IPS DF 6.9 (cell line): ENCODE results near the gene AQP1.

ENCODE experiments used
- DNase-seq: peaks from one replicate; pipeline ENCODE4 v3.0.0-alpha.2; 2013; ENCODE audit warnings: low read depth, low spot score
- H3K27ac ChIP-seq: one replicate; pipeline ENCODE4 v1.5.1; 2013; ENCODE audit warnings: low read length, control low read depth
- H3K27me3 ChIP-seq: 2 replicates; pipeline ENCODE4 v1.6.1; 2013; ENCODE audit warnings: mild to moderate bottlenecking, low read length; ENCODE audit not compliant: control insufficient read depth, insufficient read depth
- H3K36me3 ChIP-seq: 2 replicates; pipeline ENCODE4 v1.6.1; 2013; ENCODE audit warnings: low read length; ENCODE audit not compliant: control insufficient read depth, insufficient read depth
- H3K4me1 ChIP-seq: 2 replicates; pipeline ENCODE4 v1.6.1; 2013; ENCODE audit warnings: low read length; ENCODE audit not compliant: control insufficient read depth, insufficient read depth
- H3K4me3 ChIP-seq: 2 replicates; pipeline ENCODE4 v1.5.1; 2013; ENCODE audit warnings: mild to moderate bottlenecking, low read length
- H3K9me3 ChIP-seq: 2 replicates; pipeline ENCODE4 v1.6.1; 2013; ENCODE audit warnings: low read length, inconsistent platforms; ENCODE audit not compliant: control insufficient read depth, insufficient read depth
- WGBS: extraction: QIAGEN DNeasy Blood & Tissue Kit; methylation state at CpG from one replicate; pipeline ENCODE4 v1.1.7; 2013; ENCODE audit warnings: mixed read lengths, missing lambda C conversion rate; ENCODE audit not compliant: insufficient read length, insufficient coverage; 5-methylcytosine and 5-hydroxymethylcytosine counted together

AQP1 gene

GRCh38 chr7:30926313-30926712 lies 14.7 kb downstream of the AQP1 start:
- Histone ChIP-seq H3K9me3 (no peaks in the 10 kb centered on the region), H3K36me3 (no peaks in the 10 kb centered on the region), H3K4me1 (no peaks in the 10 kb centered on the region), H3K27ac (no peak overlapping the region), H3K27me3 (no peaks in the 10 kb centered on the region), H3K4me3 (no peak overlapping the region)
- WGBS: 100% methylated on average over 1 of the region's 5 CpGs
- no peak for DNase-seq

GRCh38 chr7:30927040-30927439 lies 15.4 kb downstream of the AQP1 start:
- Histone ChIP-seq H3K27ac (no peak overlapping the region), H3K4me3 (no peak overlapping the region), H3K27me3 (no peaks in the 10 kb centered on the region), H3K9me3 (no peaks in the 10 kb centered on the region), H3K4me1 (no peaks in the 10 kb centered on the region), H3K36me3 (no peaks in the 10 kb centered on the region)
- no peak for DNase-seq
- no CpG with 5 or more reads among the region's 3 CpGs for WGBS

- no peak for DNase-seq
- H3K36me3 ChIP-seq: no peaks in the 10 kb centered on the region
Observed at GRCh38 chr7:30927559-30927958, 15.9 kb downstream of the AQP1 start.

GRCh38 chr7:30928254-30928872 lies 16.7 kb downstream of the AQP1 start:
- Histone ChIP-seq H3K36me3 (no peaks in the 10 kb centered on the region), H3K27ac (no peak overlapping the region), H3K27me3 (no peaks in the 10 kb centered on the region), H3K4me3 (no peak overlapping the region), H3K4me1 (no peaks in the 10 kb centered on the region), H3K9me3 (no peaks in the 10 kb centered on the region)
- no peak for DNase-seq
- no CpG with 5 or more reads among the region's 13 CpGs for WGBS

More at GRCh38 chr7:30927559-30927958, 15.9 kb downstream of the AQP1 start:
- no peak overlapping the region for H3K27ac ChIP-seq
- H3K4me1 ChIP-seq: no peaks in the 10 kb centered on the region
- no peaks in the 10 kb centered on the region for H3K27me3 ChIP-seq
- H3K9me3 ChIP-seq: no peaks in the 10 kb centered on the region
- no peak overlapping the region for H3K4me3 ChIP-seq
- WGBS: no CpG with 5 or more reads among the region's 3 CpGs

DNA sequence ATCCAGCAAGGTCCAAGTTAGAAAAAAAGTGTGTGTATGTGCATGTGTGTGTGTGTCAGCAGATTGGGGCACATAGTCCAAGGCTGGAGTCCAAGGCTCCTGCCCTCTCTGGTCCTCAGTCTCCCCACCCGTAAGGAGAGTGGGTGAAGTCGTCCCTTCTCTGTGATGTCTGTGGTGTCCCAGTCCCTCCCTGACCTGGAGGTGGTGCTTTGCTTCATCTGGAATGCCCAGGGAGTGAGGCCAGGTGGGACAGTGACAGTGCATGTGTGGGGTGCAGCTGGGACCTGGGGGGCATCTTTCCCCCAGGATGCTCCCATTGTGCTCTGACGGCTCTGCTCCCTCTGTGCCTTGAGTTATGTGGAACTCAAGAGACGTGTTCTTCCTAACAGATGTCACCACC lies 18.0 kb downstream of the AQP1 start:
- no peak for DNase-seq
- Histone ChIP-seq H3K36me3 (no peaks in the 10 kb centered on the region), H3K27ac (no peak overlapping the region), H3K4me1 (no peaks in the 10 kb centered on the region), H3K27me3 (no peaks in the 10 kb centered on the region), H3K9me3 (no peaks in the 10 kb centered on the region), H3K4me3 (no peak overlapping the region)
- no CpG with 5 or more reads among the region's 4 CpGs for WGBS

GRCh38 chr7:30930621-30931020 lies 19.0 kb downstream of the AQP1 start:
- no peak for DNase-seq
- H3K27me3 ChIP-seq: no peaks in the 10 kb centered on the region
- no CpG with 5 or more reads among the region's 8 CpGs for WGBS
- no peak overlapping the region for H3K27ac ChIP-seq
- no peak overlapping the region for H3K4me3 ChIP-seq
- H3K9me3 ChIP-seq: no peaks in the 10 kb centered on the region
- no peaks in the 10 kb centered on the region for H3K4me1 ChIP-seq
- no peaks in the 10 kb centered on the region for H3K36me3 ChIP-seq

GRCh38 chr7:30931161-30931928 lies 19.7 kb downstream of the AQP1 start:
- no CpG with 5 or more reads among the region's 24 CpGs for WGBS
- Histone ChIP-seq H3K27ac (no peak overlapping the region), H3K27me3 (no peaks in the 10 kb centered on the region), H3K36me3 (no peaks in the 10 kb centered on the region), H3K9me3 (no peaks in the 10 kb centered on the region), H3K4me3 (no peak overlapping the region), H3K4me1 (no peaks in the 10 kb centered on the region)
- DNase-seq: no peak

- Histone ChIP-seq H3K4me1 (no peaks in the 10 kb centered on the region), H3K27ac (no peak overlapping the region), H3K9me3 (no peaks in the 10 kb centered on the region; the same call in 1 of the 2 replicates), H3K36me3 (no peaks in the 10 kb centered on the region), H3K27me3 (no peaks in the 10 kb centered on the region), H3K4me3 (no peak overlapping the region)
- no peak for DNase-seq
- WGBS: no CpG with 5 or more reads among the region's 9 CpGs
Observed at GRCh38 chr7:30931929-30932540, 20.4 kb downstream of the AQP1 start.

GRCh38 chr7:30932562-30932961 lies 20.9 kb downstream of the AQP1 start:
- H3K27me3 ChIP-seq: no peaks in the 10 kb centered on the region
- H3K9me3 ChIP-seq: no peaks in the 10 kb centered on the region; the same call in 1 of the 2 replicates
- DNase-seq: no peak
- H3K4me1 ChIP-seq: no peaks in the 10 kb centered on the region
- H3K4me3 ChIP-seq: no peak overlapping the region
- H3K27ac ChIP-seq: no peak overlapping the region
- no peaks in the 10 kb centered on the region for H3K36me3 ChIP-seq
- WGBS: no CpG with 5 or more reads among the region's 6 CpGs

DNA sequence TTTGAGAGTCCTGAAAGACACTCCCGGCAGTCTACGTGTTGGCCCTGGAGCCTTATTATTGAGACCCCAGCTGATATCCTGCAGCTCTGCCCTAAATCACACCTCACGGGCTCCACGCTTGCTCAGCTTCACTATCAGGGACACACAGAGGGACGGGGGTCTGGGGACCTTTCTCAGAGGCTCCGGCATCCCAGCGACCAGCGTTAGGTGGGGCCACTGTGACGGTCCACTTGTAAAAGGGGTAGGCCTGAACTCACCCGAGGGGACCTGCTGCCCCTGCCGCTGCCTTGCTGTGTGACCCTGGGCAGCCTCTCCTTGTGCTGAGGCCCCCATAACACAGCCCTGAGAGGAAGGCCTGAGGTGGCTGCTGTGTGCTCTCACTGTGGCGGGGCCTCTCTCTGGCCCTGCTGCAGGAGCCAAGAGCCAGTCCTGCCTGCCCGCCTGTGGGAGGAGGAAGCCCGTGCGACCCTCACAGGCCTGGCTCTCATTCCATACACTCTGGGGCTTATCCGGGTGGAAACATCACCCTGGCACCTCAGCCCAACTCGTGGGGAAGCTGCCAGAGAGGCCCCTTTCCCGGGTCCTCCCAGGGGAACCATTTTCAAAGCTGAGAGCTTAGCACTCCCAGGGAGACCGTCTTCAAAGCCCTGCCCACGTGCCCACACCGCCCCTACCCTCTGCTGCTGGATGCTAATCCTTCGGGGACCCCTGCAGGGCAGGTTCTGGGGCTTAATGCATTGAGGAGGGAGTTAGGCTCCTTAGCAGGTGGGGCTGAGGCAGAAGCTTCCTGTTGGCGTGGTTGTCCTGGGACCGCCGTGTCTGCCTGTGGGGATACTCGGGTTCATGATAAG lies 21.7 kb downstream of the AQP1 start:
- Histone ChIP-seq H3K4me3 (no peak overlapping the region), H3K9me3 (no peaks in the 10 kb centered on the region; the same call in 1 of the 2 replicates), H3K36me3 (no peaks in the 10 kb centered on the region), H3K4me1 (no peaks in the 10 kb centered on the region), H3K27me3 (no peaks in the 10 kb centered on the region), H3K27ac (no peak overlapping the region)
- DNase-seq: no peak
- no CpG with 5 or more reads among the region's 26 CpGs for WGBS
